Measurements from ENCODE around the gene NUP62. TPM values are rescaled to one million over a fixed set of nuclear protein-coding genes. Genes with fewer than 3 reads are reported as not detected.

NUP62 gene
- total and polyA plus RNA-seq, 2 experiments from 2014 or later = 55.5 to 99.4 TPM

- Histone ChIP-seq H3K4me3 (no peak overlapping the region), H3F3A (replicated peaks; ENCODE audit: low read depth) (0 out of 2 replicates have a peak, but pooled peaks cover 16% of the 10 kb centered on the region), H3K27ac (ENCODE audit: low read depth) (0 out of 2 replicates have a peak overlapping the region, but pooled peaks have one; percentile 39), H3K79me2 (replicated peaks; ENCODE audit: insufficient read depth) (peaks cover 48% of the 10 kb centered on the region), H3K9me2 (ENCODE audit: insufficient read depth) (no peaks in the 10 kb centered on the region), H2AFZ (no peak overlapping the region), H3K4me1 (ENCODE audit: insufficient read depth) (no peaks in the 10 kb centered on the region), H3K36me3 (ENCODE audit: insufficient read depth) (peaks cover 8% of the 10 kb centered on the region; the same call in 1 of the 2 replicates), H3K4me2 (no peak overlapping the region), H4K20me1 (replicated peaks; ENCODE audit: insufficient read depth) (peaks cover 58% of the 10 kb centered on the region), H3K27me3 (ENCODE audit: insufficient read depth) (no peaks in the 10 kb centered on the region)
- TF ChIP-seq, protein P1, sequence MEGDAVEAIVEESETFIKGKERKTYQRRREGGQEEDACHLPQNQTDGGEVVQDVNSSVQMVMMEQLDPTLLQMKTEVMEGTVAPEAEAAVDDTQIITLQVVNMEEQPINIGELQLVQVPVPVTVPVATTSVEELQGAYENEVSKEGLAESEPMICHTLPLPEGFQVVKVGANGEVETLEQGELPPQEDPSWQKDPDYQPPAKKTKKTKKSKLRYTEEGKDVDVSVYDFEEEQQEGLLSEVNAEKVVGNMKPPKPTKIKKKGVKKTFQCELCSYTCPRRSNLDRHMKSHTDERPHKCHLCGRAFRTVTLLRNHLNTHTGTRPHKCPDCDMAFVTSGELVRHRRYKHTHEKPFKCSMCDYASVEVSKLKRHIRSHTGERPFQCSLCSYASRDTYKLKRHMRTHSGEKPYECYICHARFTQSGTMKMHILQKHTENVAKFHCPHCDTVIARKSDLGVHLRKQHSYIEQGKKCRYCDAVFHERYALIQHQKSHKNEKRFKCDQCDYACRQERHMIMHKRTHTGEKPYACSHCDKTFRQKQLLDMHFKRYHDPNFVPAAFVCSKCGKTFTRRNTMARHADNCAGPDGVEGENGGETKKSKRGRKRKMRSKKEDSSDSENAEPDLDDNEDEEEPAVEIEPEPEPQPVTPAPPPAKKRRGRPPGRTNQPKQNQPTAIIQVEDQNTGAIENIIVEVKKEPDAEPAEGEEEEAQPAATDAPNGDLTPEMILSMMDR (conservative IDR thresholded peaks at IDR 0.05; ENCODE audit: low read depth in 2 of 2) = peak; percentile 42 to 71
- no peak for TF ChIP-seq JUNB (IDR thresholded peaks at IDR 0.05; ENCODE audit: unreplicated experiment)
- H3K4me1 Mint-ChIP-seq = peaks cover 13% of the 10 kb centered on the region
- peaks cover 23% of the 10 kb centered on the region for H3K27me3 Mint-ChIP-seq (ENCODE audit: insufficient read depth, low read depth, poor library complexity)
- DNase-seq (ENCODE audit: low spot score) (peak; percentile 77), ATAC-seq (peak; percentile 85)
- H3K27ac Mint-ChIP-seq = 0 out of 2 replicates have a peak overlapping the region, but pooled peaks have one; percentile 68
- H3K9me3 Mint-ChIP-seq = peaks cover 5% of the 10 kb centered on the region
- peaks cover 84% of the 10 kb centered on the region for H3K36me3 Mint-ChIP-seq (ENCODE audit: low read depth)
- no peak overlapping the region for H3K4me3 Mint-ChIP-seq
These were observed 16.2 kb downstream of the NUP62 start for GRCh38 chr19:49912965-49913685.

GRCh38 chr19:49911381-49912145 is 17.7 kb downstream of the NUP62 start:
- Histone ChIP-seq H3K4me3 (no peak overlapping the region), H3K27ac (ENCODE audit: low read depth) (no peak overlapping the region), H3K79me2 (replicated peaks; ENCODE audit: insufficient read depth) (peaks cover 32% of the 10 kb centered on the region), H3K27me3 (ENCODE audit: insufficient read depth) (no peaks in the 10 kb centered on the region), H3K36me3 (ENCODE audit: insufficient read depth) (peaks cover 10% of the 10 kb centered on the region; the same call in 1 of the 2 replicates), H3F3A (replicated peaks; ENCODE audit: low read depth) (peaks cover 18% of the 10 kb centered on the region; the same call in 1 of the 2 replicates), H3K9me2 (ENCODE audit: insufficient read depth) (no peaks in the 10 kb centered on the region), H3K4me2 (no peak overlapping the region), H3K4me1 (ENCODE audit: insufficient read depth) (peaks cover 8% of the 10 kb centered on the region), H2AFZ (no peak overlapping the region), H4K20me1 (replicated peaks; ENCODE audit: insufficient read depth) (peaks cover 56% of the 10 kb centered on the region)
- Mint-ChIP-seq H3K27ac (peak overlapping the region; percentile 83), H3K4me1 (peaks cover 18% of the 10 kb centered on the region), H3K4me3 (no peak overlapping the region; the same call in 2 of the 3 replicates), H3K36me3 (ENCODE audit: low read depth) (peaks cover 86% of the 10 kb centered on the region), H3K27me3 (ENCODE audit: insufficient read depth, low read depth, poor library complexity) (peaks cover 27% of the 10 kb centered on the region), H3K9me3 (peaks cover 5% of the 10 kb centered on the region)
- ATAC-seq (no peak), DNase-seq (ENCODE audit: low spot score) (no peak)
- TF ChIP-seq ETS1 (IDR thresholded peaks at IDR 0.05) = no peak
- TF ChIP-seq ZNF114 (CRISPR knock-in tag; IDR thresholded peaks at IDR 0.05) = no peak
- TF ChIP-seq STAT1 (IDR thresholded peaks at IDR 0.05; ENCODE audit: unreplicated experiment) = no peak
- no peak for TF ChIP-seq CREB1 (CRISPR knock-in tag; IDR thresholded peaks at IDR 0.05; ENCODE audit: low read depth)
- no peak for TF ChIP-seq ZNF462 (CRISPR knock-in tag; IDR thresholded peaks at IDR 0.05)
- TF ChIP-seq POLR2AphosphoS5 (IDR thresholded peaks at IDR 0.05; ENCODE audit: low read depth) = no peak
- TF ChIP-seq EZH2phosphoT487 (IDR thresholded peaks at IDR 0.05; ENCODE audit: unreplicated experiment) = no peak
- no peak for TF ChIP-seq NANOG (IDR thresholded peaks at IDR 0.05; ENCODE audit: borderline replicate concordance)
